Coronary artery (tissue), 2 donors: ENCODE measurements around the gene ZNF83.
"Not testable (repeated sequence)": the region's sequence is repeated elsewhere in the genome, so short reads cannot be mapped to it uniquely, and the experiment has no call there.

Source experiments
- DNase-seq: peaks from one replicate; pipeline ENCODE4 v3.0.0-alpha.2; 2017; ENCODE audit warnings: low spot score
- H3K27ac ChIP-seq, 2 donors: fragments of 200-600 bp; sonication (generic); one replicate each; pipeline ENCODE4 v1.5.1; 2016 to 2019
- H3K4me3 ChIP-seq: fragments of 200-600 bp; sonication (generic); 2 replicates; pipeline ENCODE4 v1.5.1; 2016; ENCODE audit warnings: mild to moderate bottlenecking, moderate library complexity
- TF ChIP-seq, protein P1 (sequence below): fragments of 200-600 bp; sonication (generic); IDR thresholded peaks from one replicate; pipeline ENCODE4 v1.5.1; 2019; ENCODE audit warnings: antibody characterized with exemption

ZNF83 gene

GRCh38 chr19:52637718-52638585, at the start of gene ZNF83:
TSS of gene ZNF83 (minus strand) at chr19:52638355.
- DNase-seq: peak; percentile 98
- peak within 1 kb of the TSS; percentile 73 for H3K4me3 ChIP-seq
- peak within 1 kb of the TSS; percentile 70 to 84 for H3K27ac ChIP-seq
- TF ChIP-seq, protein P1, sequence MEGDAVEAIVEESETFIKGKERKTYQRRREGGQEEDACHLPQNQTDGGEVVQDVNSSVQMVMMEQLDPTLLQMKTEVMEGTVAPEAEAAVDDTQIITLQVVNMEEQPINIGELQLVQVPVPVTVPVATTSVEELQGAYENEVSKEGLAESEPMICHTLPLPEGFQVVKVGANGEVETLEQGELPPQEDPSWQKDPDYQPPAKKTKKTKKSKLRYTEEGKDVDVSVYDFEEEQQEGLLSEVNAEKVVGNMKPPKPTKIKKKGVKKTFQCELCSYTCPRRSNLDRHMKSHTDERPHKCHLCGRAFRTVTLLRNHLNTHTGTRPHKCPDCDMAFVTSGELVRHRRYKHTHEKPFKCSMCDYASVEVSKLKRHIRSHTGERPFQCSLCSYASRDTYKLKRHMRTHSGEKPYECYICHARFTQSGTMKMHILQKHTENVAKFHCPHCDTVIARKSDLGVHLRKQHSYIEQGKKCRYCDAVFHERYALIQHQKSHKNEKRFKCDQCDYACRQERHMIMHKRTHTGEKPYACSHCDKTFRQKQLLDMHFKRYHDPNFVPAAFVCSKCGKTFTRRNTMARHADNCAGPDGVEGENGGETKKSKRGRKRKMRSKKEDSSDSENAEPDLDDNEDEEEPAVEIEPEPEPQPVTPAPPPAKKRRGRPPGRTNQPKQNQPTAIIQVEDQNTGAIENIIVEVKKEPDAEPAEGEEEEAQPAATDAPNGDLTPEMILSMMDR: no peak

DNA sequence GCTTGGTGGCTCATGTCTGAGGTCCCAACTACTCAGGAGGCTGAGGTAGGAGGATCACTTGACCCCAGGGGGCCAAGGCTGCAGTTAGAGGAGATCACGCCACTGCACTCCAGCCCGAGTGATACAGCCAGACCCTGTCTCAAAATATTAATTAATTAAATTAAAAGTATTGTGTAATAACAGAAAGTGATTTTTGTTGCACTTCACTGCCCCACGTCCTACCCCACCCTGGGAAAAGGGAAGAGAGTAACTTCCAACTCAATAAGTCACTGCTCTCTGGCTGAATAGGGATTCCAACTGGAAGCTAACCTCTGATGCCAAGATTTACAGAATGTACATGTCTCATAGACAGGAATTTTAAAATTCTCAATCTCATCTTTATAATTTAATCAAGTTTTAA, 49.5 kb upstream of the ZNF83 start:
- TF ChIP-seq, protein P1: no peak
- Histone ChIP-seq H3K4me3 (no peak overlapping the region), H3K27ac (no peak overlapping the region)
- no peak for DNase-seq

GRCh38 chr19:52685811-52686210, 47.7 kb upstream of the ZNF83 start:
- no peak for DNase-seq
- TF ChIP-seq, protein P1: no peak
- Histone ChIP-seq H3K27ac (no peak overlapping the region), H3K4me3 (no peak overlapping the region)

GRCh38 chr19:52681216-52681615, 43.1 kb upstream of the ZNF83 start:
- not testable (repeated sequence) for H3K27ac ChIP-seq, DNase-seq

GRCh38 chr19:52679598-52679997, 41.4 kb upstream of the ZNF83 start:
- TF ChIP-seq, protein P1: no peak
- H3K4me3 ChIP-seq: no peak overlapping the region
- no peak for DNase-seq
- H3K27ac ChIP-seq: no peak overlapping the region

More at GRCh38 chr19:52681216-52681615, 43.1 kb upstream of the ZNF83 start:
- H3K4me3 ChIP-seq: not testable (repeated sequence)

- DNase-seq, H3K27ac ChIP-seq, H3K4me3 ChIP-seq: not testable (repeated sequence)
These were observed 37.1 kb upstream of the ZNF83 start for GRCh38 chr19:52675239-52675638.

DNA sequence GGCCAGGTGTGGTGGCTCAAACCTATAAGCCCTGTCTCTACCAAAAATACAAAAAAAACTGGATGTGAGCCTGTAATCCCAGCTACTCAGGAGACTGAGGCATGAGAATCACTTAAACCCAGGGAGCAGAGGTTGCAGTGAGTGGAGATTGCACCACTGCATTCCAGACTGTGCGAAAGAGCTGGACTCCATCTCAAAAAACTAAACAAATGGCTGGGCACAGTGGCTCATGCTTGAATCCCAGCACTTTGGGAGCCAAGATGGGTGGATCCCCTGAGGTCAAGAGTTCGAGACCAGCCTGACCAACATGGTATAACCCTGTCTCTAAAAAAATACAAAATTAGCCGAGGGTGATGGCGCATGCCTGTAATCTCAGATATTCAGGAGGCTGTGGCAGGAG, 34.9 kb upstream of the ZNF83 start:
- no peak for DNase-seq
- Histone ChIP-seq H3K27ac (no peak overlapping the region), H3K4me3 (no peak overlapping the region)
- TF ChIP-seq, protein P1: no peak

DNA sequence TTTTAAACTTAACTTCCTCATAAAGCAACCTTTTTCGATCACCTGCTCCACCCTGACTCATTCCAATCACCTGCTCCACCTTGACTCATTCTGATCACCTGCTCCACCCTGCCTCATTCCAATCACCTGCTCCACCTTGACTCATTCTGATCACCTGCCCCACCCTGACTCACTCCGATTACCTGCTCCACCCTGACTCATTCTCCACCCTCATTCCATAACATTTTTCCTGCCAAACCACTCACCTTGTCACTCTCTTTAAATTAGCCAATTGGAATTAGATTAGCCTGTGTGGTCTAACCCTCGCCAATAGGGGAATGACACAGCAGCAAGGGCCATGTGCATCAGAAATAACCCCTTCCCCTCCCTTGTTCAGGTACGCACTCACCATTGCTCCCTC, 31.9 kb upstream of the ZNF83 start:
- TF ChIP-seq, protein P1: no peak
- Histone ChIP-seq H3K27ac (no peak overlapping the region), H3K4me3 (no peak overlapping the region)
- DNase-seq: no peak
